Myocyte (in vitro differentiated cells): ENCODE results near the gene GPX5. TPM values are rescaled to one million over a fixed set of nuclear protein-coding genes. Genes with fewer than 3 reads are reported as not detected.
"Not testable (repeated sequence)": the region's sequence is repeated elsewhere in the genome, so short reads cannot be mapped to it uniquely, and the experiment has no call there.

Experiments
- DNase-seq: peaks from one replicate; pipeline ENCODE4 v3.0.0-alpha.2; 2012; ENCODE audit warnings: low read depth
- total RNA-seq: library from RNA; depleted of rRNA; stranded (reverse); fragments of >200 nt; gene quantifications from 2 replicates; pipeline ENCODE4 v1.2.3, GENCODE V29; 2014

The GPX5 gene
- total RNA-seq, 1 donor from 2014 or later = not detected

DNA sequence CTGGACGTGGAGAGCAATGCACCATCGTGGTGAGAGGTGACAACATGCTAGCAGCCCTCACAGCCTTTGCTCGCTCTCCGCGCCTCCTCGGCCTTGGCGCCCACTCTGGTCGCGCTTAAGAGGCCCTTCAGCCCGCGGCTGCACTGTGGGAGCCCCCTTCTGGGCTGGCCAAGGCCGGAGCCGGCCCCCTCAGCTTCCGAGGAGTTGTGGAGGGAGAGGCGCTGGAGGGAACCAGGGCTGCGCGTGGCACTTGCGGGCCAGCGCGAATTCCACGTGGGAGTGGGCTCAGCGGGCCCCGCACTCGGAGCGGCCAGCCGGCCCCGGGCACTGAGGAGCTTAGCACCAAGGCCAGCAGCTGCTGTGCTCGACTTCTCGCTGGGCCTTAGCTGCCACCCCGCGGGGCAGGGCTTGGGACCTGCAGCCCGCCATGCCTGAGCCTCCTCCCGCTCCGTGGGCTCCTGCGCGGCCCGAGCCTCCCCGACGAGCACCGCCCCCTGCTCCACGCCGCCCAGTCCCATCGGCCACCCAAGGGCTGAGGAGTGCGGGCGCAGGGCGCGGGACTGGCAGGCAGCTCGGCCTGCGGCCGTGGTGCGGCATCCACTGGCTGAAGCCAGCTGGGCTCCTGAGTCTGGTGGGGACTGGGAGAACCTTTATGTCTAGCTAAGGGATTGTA, 13.9 kb upstream of the GPX5 start:
- DNase-seq = no peak

- not testable (repeated sequence) for DNase-seq
Observed at GRCh38 chr6:28512387-28512786, 13.3 kb upstream of the GPX5 start.

DNA sequence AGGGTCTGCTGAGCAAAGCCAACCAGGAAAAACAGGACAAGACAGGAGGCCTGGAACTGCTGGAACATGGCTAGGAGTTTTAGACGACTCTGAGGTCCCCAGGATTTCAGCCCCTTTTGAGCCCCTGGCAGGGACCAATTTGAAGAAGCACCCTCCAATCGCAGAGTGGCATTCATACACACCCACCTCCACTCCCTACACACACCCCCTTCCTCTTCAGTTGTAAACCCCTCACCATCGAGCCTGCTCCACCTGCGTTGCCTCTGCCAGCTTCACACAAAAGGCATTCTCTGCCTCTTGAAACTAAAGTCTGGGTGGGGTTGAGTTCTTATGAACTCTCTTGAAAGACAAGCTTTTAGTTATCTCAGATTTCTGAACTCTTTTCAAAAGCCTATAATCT, 10.0 kb upstream of the GPX5 start, which contains the start of gene GPX6:
Gene GPX6, minus strand, starts transcription at position 118 of the 400 bp plus-strand sequence. Its CDS starts 50 bp downstream, at position 68.
- DNase-seq = no peak

DNA sequence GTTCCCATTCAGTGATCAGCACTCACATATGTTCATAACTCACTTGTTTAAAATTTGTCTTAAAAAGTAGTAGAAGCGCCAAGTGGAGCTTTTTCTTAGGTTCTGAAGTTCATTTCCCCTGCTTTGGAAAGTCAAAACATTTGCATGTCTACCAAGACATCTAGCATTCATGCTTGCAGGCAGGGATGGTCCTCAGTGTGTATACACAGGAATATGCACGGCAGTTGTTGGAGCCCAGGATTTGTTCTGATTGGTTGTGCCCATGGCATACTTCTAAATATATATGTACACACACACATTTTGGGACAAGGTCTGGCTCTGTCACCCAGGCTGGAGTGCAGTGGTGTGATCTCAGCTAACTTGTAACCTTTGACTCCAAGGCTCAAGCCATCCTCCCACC, 7.7 kb upstream of the GPX5 start:
- no peak for DNase-seq

GRCh38 chr6:28522594-28523240, 3.0 kb upstream of the GPX5 start:
- DNase-seq = no peak

GRCh38 chr6:28523241-28523622, 2.4 kb upstream of the GPX5 start:
- DNase-seq = no peak

GRCh38 chr6:28530777-28531176, 5.1 kb downstream of the GPX5 start:
- no peak for DNase-seq

DNA sequence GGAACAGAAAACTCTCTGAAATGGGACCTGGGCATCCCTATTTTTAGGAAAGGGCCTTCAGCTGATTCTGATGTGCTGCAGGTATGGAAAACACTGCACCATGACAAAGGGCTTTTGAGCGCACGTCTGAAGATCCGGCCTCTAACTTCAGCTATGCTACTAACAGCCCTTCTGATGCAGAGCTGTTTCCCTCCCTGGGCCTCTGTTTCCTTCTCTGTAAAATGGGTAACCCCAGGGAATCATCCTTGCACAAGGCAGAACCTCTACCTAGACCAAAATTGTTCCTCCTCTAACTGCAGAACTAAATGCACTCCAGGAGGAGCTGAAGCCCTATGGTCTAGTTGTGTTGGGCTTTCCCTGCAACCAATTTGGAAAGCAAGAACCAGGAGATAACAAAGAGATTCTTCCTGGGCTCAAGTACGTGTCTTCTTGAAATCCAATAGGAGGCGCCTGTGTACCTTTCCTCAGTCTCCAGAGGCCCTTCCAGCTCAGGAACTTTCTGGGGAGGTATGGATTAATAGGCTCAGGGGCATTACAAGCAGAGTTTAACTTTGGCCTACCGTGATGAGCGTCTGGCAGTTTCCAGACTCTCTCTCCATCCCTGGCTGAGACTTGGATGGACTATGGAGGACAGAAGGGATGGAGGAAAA, 5.9 kb downstream of the GPX5 start:
- DNase-seq = no peak

DNA sequence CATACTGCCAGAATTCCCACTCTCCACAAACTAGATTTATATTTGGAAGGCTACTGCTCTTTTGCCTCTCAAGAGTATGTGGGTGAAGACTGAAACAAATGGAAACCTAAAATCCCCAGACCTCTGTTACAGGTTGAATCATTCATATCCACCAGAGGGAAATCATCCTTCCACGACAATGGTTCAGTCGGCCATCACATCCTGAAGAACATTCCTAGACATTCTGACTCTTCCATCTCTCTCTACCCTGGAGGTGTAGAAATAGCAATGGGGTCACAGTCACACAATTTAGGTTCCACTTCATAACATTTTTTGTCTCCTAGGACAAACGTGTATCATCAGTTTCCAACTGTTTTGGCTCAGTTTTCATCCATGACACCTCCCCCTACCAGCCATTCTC, 8.6 kb downstream of the GPX5 start:
- DNase-seq = no peak

- no peak for DNase-seq
Observed at GRCh38 chr6:28534875-28535274, 9.2 kb downstream of the GPX5 start.

DNA sequence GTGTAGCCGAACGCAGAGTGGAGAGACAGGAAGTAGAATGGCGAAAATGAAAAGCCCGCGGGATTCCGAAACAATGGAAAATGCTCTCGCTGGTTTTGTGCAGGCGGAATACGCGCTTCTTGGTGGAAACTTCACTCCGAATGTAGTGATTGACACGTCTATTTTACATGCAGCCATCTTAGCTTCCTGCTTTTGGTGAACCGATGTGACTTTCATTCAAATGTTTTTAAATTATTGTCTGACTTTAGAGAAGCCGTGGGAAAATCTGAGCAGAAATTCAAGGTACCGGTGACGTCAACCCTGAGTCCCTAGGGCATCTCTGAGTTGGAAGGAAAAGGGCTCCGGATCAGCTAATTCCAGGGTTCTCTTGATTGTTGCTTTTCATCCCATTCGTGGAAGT, 11.4 kb downstream of the GPX5 start:
- DNase-seq = no peak

DNA sequence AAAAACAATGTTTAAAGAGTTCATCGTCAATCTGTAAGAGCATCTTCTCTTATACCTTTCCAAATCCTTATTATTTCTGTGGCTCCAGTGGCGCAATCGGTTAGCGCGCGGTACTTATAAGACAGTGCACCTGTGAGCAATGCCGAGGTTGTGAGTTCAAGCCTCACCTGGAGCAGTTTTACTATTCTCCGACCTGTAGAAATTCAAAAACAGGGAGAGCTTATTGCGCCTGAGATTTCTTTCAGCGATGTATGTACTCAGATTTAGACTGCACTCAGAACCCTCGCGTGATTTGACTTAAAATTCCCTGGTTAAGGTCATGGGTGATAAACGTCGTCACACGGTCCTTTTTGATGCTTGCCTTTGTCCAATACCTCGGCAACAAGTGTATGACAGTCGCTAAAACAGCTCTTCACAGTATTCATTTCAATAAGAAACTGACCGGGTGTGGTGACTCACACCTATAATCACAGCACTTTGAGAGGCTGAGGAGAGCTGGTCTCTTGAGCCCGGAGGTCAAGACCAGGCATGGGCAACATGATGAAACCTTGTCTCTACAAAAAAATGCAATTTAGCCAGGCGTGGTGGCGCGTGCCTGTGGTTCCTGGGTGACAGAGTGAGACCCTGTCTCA, 11.9 kb downstream of the GPX5 start:
- DNase-seq = no peak

GRCh38 chr6:28541996-28542395, 16.3 kb downstream of the GPX5 start:
- no peak for DNase-seq

GRCh38 chr6:28542440-28543296, 17.0 kb downstream of the GPX5 start:
- DNase-seq = peak; percentile 33

- DNase-seq = no peak
Observed at GRCh38 chr6:28543651-28544610, 18.2 kb downstream of the GPX5 start.

GRCh38 chr6:28545955-28546354, 20.3 kb downstream of the GPX5 start:
- DNase-seq = no peak

DNA sequence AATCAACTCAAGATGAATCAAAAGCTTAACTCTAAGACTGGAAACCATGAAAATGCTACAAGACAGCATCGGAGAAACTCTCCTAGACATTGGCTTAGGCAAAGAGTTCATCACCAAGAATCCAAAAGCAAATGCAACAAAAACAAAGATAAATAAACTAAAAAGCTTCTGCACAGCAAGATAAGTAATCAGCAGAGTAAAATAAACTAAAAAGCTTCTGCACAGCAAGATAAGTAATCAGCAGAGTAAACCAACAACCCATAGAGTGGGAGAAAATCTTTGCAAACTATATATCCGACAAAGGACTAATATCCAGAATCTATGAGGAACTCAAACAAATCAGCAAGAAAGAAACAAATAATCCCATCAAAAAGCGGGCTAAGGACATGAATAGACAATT, 21.3 kb downstream of the GPX5 start:
- DNase-seq = not testable (repeated sequence)

- DNase-seq = no peak
Observed at GRCh38 chr6:28551891-28552666, 26.4 kb downstream of the GPX5 start.

GRCh38 chr6:28553384-28553985, 27.8 kb downstream of the GPX5 start:
- DNase-seq = no peak
